K562 (cell line): ENCODE data around the gene SRMS. TPM values are rescaled to one million over a fixed set of nuclear protein-coding genes. Genes with fewer than 3 reads are reported as not detected.

Source experiments
- ATAC-seq: fragments of 200-7000 bp; cut with Tn5 transposase; 3 replicates; pipeline ENCODE4 v1.9.1; 2020; ENCODE audit warnings: moderate library complexity
- BruUV-seq: library from RNA; stranded (reverse); fragments of 400-500 nt; replicated peaks from 2 replicates; lab custom pipeline; 2021; lab: Mats Ljungman, UMichigan
- CTCF ChIA-PET: fragments of 300-600 bp; formaldehyde crosslinking; extraction: SDS; loops from one replicate; lab custom pipeline; 2021; ENCODE audit warnings: low intra/inter-chr PET ratio; lab: Yijun Ruan, JAX
- POLR2A ChIA-PET: fragments of 300-600, 350-650 bp; sonication (Branson Sonifier 250); formaldehyde crosslinking; extraction: SDS; loops from one replicate; lab custom pipeline; 2021; ENCODE audit warnings: antibody characterized with exemption, inconsistent platforms; lab: Yijun Ruan, JAX
- DNase-seq, 4 experiments: peaks; one replicate each; pipeline versions ENCODE4 v3.0.0 to v3.0.0-alpha.2; 2011 to 2018; ENCODE audit warnings: low spot score in 3 of 4, mixed read lengths in 3 of 4; ENCODE audit errors: extremely low read depth in 1 of 4
- FAIRE-seq: peaks from 2 replicates; lab custom pipeline; 2011; peaks lifted over from hg19 to GRCh38; lab: Jason Lieb, UNC
- H2AFZ ChIP-seq: 2 replicates; pipeline ENCODE4 v1.6.0; 2011; ENCODE audit warnings: low read depth, low read length, control low read depth, inconsistent platforms
- H3K27ac ChIP-seq: fragments of 200-600 bp; 3 replicates; pipeline ENCODE4 v1.8.0; 2011; ENCODE audit warnings: low read depth, mild to moderate bottlenecking, control low read depth, inconsistent platforms, low read length, moderate library complexity, mixed read lengths; ENCODE audit errors: extremely low read depth
- H3K27me3 ChIP-seq, 2 experiments: fragments of 300-600 bp in 1 of 2; 2 replicates in 1 of 2; 3 replicates in 1 of 2; pipeline versions ENCODE4 v1.6.0 to v1.8.0; 2011; ENCODE audit warnings: inconsistent platforms in 2 of 2, low read length in 2 of 2, mild to moderate bottlenecking in 1 of 2, mixed read lengths in 1 of 2, moderate library complexity in 1 of 2; ENCODE audit not compliant: control insufficient read depth in 2 of 2, insufficient read depth in 2 of 2
- H3K36me3 ChIP-seq: fragments of 300-600 bp; 3 replicates; pipeline ENCODE4 v1.8.0; 2011; ENCODE audit warnings: mild to moderate bottlenecking, low read length, inconsistent platforms; ENCODE audit not compliant: control insufficient read depth, insufficient read depth
- H3K4me1 ChIP-seq, 2 experiments: fragments of 200-600 bp in 1 of 2; replicated peaks in 1 of 2; 2 replicates in 1 of 2; 3 replicates in 1 of 2; pipeline versions ENCODE4 v1.5.1 to v1.8.0; 2011; ENCODE audit warnings: inconsistent platforms in 2 of 2, low read length in 2 of 2, mild to moderate bottlenecking in 1 of 2, mixed read lengths in 1 of 2, moderate library complexity in 1 of 2; ENCODE audit not compliant: control insufficient read depth in 2 of 2, insufficient read depth in 2 of 2
- H3K4me2 ChIP-seq: 2 replicates; pipeline ENCODE4 v1.6.1; 2011; ENCODE audit warnings: low read length, control low read depth, inconsistent platforms, mixed read lengths; ENCODE audit not compliant: insufficient read depth
- H3K4me3 ChIP-seq: fragments of 200-600 bp; sonication (generic), shearing (Covaris generic); 2 replicates; pipeline ENCODE4 v1.5.1; 2016; ENCODE audit warnings: control low read depth, inconsistent platforms
- H3K79me2 ChIP-seq: fragments of 200-600 bp; 3 replicates; pipeline ENCODE4 v1.8.0; 2011; ENCODE audit warnings: low read length, inconsistent platforms; ENCODE audit not compliant: control insufficient read depth, insufficient read depth
- H3K9ac ChIP-seq, 2 experiments: 2 replicates each; pipeline versions ENCODE4 v1.6.0 to v1.6.1; 2011; ENCODE audit warnings: low read depth in 2 of 2, low read length in 2 of 2, control low read depth in 1 of 2, inconsistent platforms in 1 of 2, mild to moderate bottlenecking in 1 of 2, mixed read lengths in 1 of 2; ENCODE audit not compliant: insufficient read depth in 1 of 2
- H3K9me1 ChIP-seq: one replicate; pipeline ENCODE4 v1.6.0; 2011; ENCODE audit warnings: inconsistent platforms, mild to moderate bottlenecking, low read length, moderate library complexity; ENCODE audit not compliant: control insufficient read depth, insufficient read depth
- H3K9me3 ChIP-seq: replicated peaks from 2 replicates; pipeline ENCODE4 v1.5.1; 2011; ENCODE audit warnings: low read depth, low read length, inconsistent platforms; ENCODE audit not compliant: control insufficient read depth, insufficient read depth
- H4K20me1 ChIP-seq: replicated peaks from 2 replicates; pipeline ENCODE4 v1.6.1; 2011; ENCODE audit warnings: low read length, inconsistent platforms, mixed read lengths; ENCODE audit not compliant: control insufficient read depth, insufficient read depth
- AFF1 ChIP-seq, 2 experiments: fragments of 450-650 bp; IDR thresholded peaks; 2 replicates each; pipeline ENCODE4 v1.6.1; 2018; ENCODE audit warnings: mild to moderate bottlenecking in 2 of 2, low read depth in 1 of 2; ENCODE audit not compliant: partially characterized antibody in 2 of 2
- CSDE1 ChIP-seq, 2 experiments: fragments of 450-650 bp; IDR thresholded peaks; 2 replicates each; pipeline ENCODE4 v1.6.1; 2016; ENCODE audit warnings: mild to moderate bottlenecking in 1 of 2
- ELF1 ChIP-seq: fragments of 200-800 bp; sonication (Bioruptor generic); IDR thresholded peaks from 2 replicates; pipeline ENCODE4 v1.6.1; 2016; ENCODE audit warnings: missing genetic modification characterization, missing compliant biosample characterization
- HDAC8 ChIP-seq: fragments of 450-650 bp; IDR thresholded peaks from 2 replicates; pipeline ENCODE4 v1.6.1; 2016; ENCODE audit warnings: mild to moderate bottlenecking, missing genetic modification characterization, moderate library complexity, missing compliant biosample characterization
- LEF1 ChIP-seq: fragments of 450-650 bp; IDR thresholded peaks from 2 replicates; pipeline ENCODE4 v1.6.1; 2016; ENCODE audit warnings: mild to moderate bottlenecking
- MAFG ChIP-seq: fragments of 450-650 bp; conservative IDR thresholded peaks from 2 replicates; pipeline ENCODE4 v1.6.1; 2016; ENCODE audit warnings: missing genetic modification characterization, missing compliant biosample characterization
- MYC ChIP-seq, 2 experiments: fragments of 250-450 bp in 1 of 2; sonication (Bioruptor Pico) in 1 of 2; IDR thresholded peaks; 2 replicates each; pipeline versions ENCODE4 v1.5.1 to v1.6.1; 2012 to 2021; ENCODE audit warnings: low read depth in 2 of 2, borderline replicate concordance in 1 of 2, improper control_type of control experiment in 1 of 2, low read length in 1 of 2, mild to moderate bottlenecking in 1 of 2, moderate library complexity in 1 of 2
- RBFOX2 ChIP-seq: fragments of 200-400 bp; formaldehyde crosslinking; IDR thresholded peaks from 2 replicates; pipeline ENCODE4 v1.6.1; 2017; ENCODE audit warnings: low read depth, mild to moderate bottlenecking, low read length, moderate library complexity
- TARDBP ChIP-seq: fragments of 450-650 bp; IDR thresholded peaks from 2 replicates; pipeline ENCODE4 v1.6.1; 2016
- TCF15 ChIP-seq: fragments of 250-450 bp; sonication (Bioruptor Pico); IDR thresholded peaks from 2 replicates; pipeline ENCODE4 v1.8.0; 2022; ENCODE audit warnings: moderate library complexity, mild to moderate bottlenecking, inconsistent platforms
- YY1 ChIP-seq, 3 experiments: IDR thresholded peaks; 2 replicates each; pipeline ENCODE4 v1.6.1; 2011; ENCODE audit warnings: low read length in 2 of 3, mild to moderate bottlenecking in 2 of 3, moderate library complexity in 2 of 3, borderline replicate concordance in 1 of 3, control low read depth in 1 of 3, low read depth in 1 of 3; ENCODE audit not compliant: insufficient read depth in 3 of 3, insufficient replicate concordance in 2 of 3, control insufficient read depth in 1 of 3, insufficient read length in 1 of 3; ENCODE audit errors: extremely low read depth in 1 of 3
- ZBTB1 ChIP-seq: sonication (generic); formaldehyde crosslinking; IDR thresholded peaks from 2 replicates; pipeline ENCODE4 v1.8.1; 2023; ENCODE audit warnings: missing genetic modification reagents, low read depth, mild to moderate bottlenecking, borderline replicate concordance
- ZNF253 ChIP-seq: fragments of 250-450 bp; sonication (Bioruptor Pico); conservative IDR thresholded peaks from 2 replicates; pipeline ENCODE4 v1.6.1; 2021; ENCODE audit warnings: mild to moderate bottlenecking
- ZNF354B ChIP-seq: fragments of 250-450 bp; sonication (Bioruptor Pico); IDR thresholded peaks from 2 replicates; pipeline ENCODE4 v1.4.0; 2020
- WGBS: fragments of 100-300 bp; shearing (Covaris generic); methylation state at CpG from one replicate; pipeline ENCODE4 v1.1.6; 2016; ENCODE audit warnings: low coverage, mixed read lengths; ENCODE audit not compliant: insufficient coverage; ENCODE audit errors: missing lambda C conversion rate; 5-methylcytosine and 5-hydroxymethylcytosine counted together
- in situ Hi-C: fragments of 300-500 bp; cut with MboI; formaldehyde crosslinking; loops from 4 replicates; pipeline ENCODE4 v1.15.0; 2018; ENCODE audit warnings: inconsistent platforms, mixed read lengths
- intact Hi-C: fragments of 100-400 bp; cut with micrococcal nuclease; formaldehyde crosslinking; loops from 2 replicates; pipeline ENCODE4 v1.14.2; 2022
- polyA plus RNA-seq, 8 experiments: library from polyadenylated mRNA; depleted of rRNA in 4 of 8; stranded (reverse) in 5 of 8; unstranded in 3 of 8; fragments of >200 nt; fragmentation: Nextera tagmentation in 2 of 8; fragmentation: Illumina TruSeq in 1 of 8; extraction: Ambion mirVana in 2 of 8; extraction: Trizol in 1 of 8; gene quantifications; 2 replicates each; pipeline versions ENCODE4 v1.2.1 to v1.2.3, GENCODE V29; 2011 to 2014; ENCODE audit warnings: inconsistent platforms in 1 of 8, missing spikeins in 1 of 8
- total RNA-seq, 7 experiments: library from RNA; depleted of rRNA in 6 of 7; stranded (reverse); fragments of >200 nt in 6 of 7; fragmentation: Illumina TruSeq in 2 of 7; extraction: Trizol in 2 of 7; gene quantifications; 2 replicates each; pipeline versions ENCODE4 v1.2.1 to v1.2.3, GENCODE V29; 2011 to 2021; ENCODE audit warnings: low replicate concordance in 1 of 7

SRMS gene
- total and polyA plus RNA-seq, 9 of the 15 experiments (the other 6 are each of a cell fraction or from before 2014, with no cell fraction given): 0.07 TPM; not detected in 8

GRCh38 chr20:63498960-63499337, 48.6 kb downstream of the SRMS start, which contains the start of gene EEF1A2 (continued):
- TF ChIP-seq ELF1 (tag) (peak; percentile 37), CSDE1 (IDR thresholded peaks at IDR 0.05) (no peak), RBFOX2 (peak; percentile 70), TCF15 (CRISPR knock-in tag) (no peak), TARDBP (no peak), HDAC8 (tag) (no peak), MYC (IDR thresholded peaks at IDR 0.05; ENCODE audit: low read depth, low read length) (0 out of 2 replicates have a peak, but pooled peaks have one; percentile 41), MYC (CRISPR knock-in tag; IDR thresholded peaks at IDR 0.05; ENCODE audit: borderline replicate concordance, low read depth) (no peak)

- FAIRE-seq: no peak
- no peaks in the 10 kb centered on the region for H3K9me1 ChIP-seq
- intact Hi-C loops: no loop called here
- BruUV-seq: TSS peak; percentile 45
- H3K27me3 ChIP-seq: no peaks in the 10 kb centered on the region
- H3K9ac ChIP-seq: peak overlapping the region in 1 of 2 experiments; percentile 64; a peak in 2 of 4 replicates
- no peaks in the 10 kb centered on the region for H3K36me3 ChIP-seq
- WGBS: 5% methylated on average over 18 of the region's 60 CpGs
- peak; percentile 19 for ATAC-seq
- H3K79me2 ChIP-seq: no peaks in the 10 kb centered on the region
- H3K27ac ChIP-seq: no peak overlapping the region
- POLR2A ChIA-PET: no interaction called here
- no peaks in the 10 kb centered on the region for H3K9me3 ChIP-seq
- H3K4me3 ChIP-seq: peak overlapping the region; percentile 46
- peaks cover 0 to 89% of the 10 kb centered on the region in 2 experiments; a peak in 3 of 5 replicates for H3K4me1 ChIP-seq
- DNase-seq: peak in 3 of 4 experiments; percentile 40 to 71 (median 65)
- in situ Hi-C loops: no loop called here
- CTCF ChIA-PET: no interaction called here
- H3K4me2 ChIP-seq: peak overlapping the region; percentile 27; the same call in 1 of the 2 replicates
- H2AFZ ChIP-seq: no peak overlapping the region
- H4K20me1 ChIP-seq: peaks cover 12% of the 10 kb centered on the region; the same call in 1 of the 2 replicates
- no peak for TF ChIP-seq ZNF253 (CRISPR knock-in tag)
- no peak for TF ChIP-seq ZBTB1 (CRISPR knock-in tag)
- TF ChIP-seq MAFG: no peak
- TF ChIP-seq YY1 (IDR thresholded peaks at IDR 0.05; ENCODE audit: borderline replicate concordance in 1 of 3, control insufficient read depth in 1 of 3, extremely low read depth in 1 of 3, insufficient read depth in 3 of 3, insufficient read length in 1 of 3, insufficient replicate concordance in 2 of 3, low read depth in 1 of 3, low read length in 2 of 3): peak in 1 of 3 experiments; percentile 57
- no peak for TF ChIP-seq LEF1
- TF ChIP-seq ZNF354B (CRISPR knock-in tag): no peak
- no peak for TF ChIP-seq AFF1 (IDR thresholded peaks at IDR 0.05; ENCODE audit: low read depth in 1 of 2, partially characterized antibody in 2 of 2)
Measured at GRCh38 chr20:63497946-63498935, 49.3 kb downstream of the SRMS start.
